ENCODE data around the gene C14orf93. TPM values are rescaled to one million over a fixed set of nuclear protein-coding genes. Genes with fewer than 3 reads are reported as not detected.

Gene C14orf93
- total and polyA plus RNA-seq, 4 donors, result 7.5 to 14.9 (median 9.3) TPM

DNA sequence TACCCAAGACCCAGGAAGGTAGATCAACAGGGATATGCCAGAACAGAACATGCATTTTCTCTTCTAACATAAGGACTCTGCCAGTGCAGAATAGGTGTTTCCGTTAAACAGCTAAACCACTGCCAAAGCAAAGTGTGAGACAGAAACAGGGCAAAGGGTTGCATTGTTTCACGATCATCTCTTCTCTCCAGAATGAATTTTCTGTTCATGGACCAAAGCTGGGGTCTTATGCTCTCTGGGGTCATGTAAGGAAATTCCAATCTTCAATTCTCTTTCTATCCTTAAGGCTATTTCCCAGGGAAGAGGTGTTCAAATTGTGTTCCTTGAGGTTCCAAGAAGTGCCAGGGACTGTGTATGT is 13.8 kb upstream of the C14orf93 start:
- H3K9me3 ChIP-seq (ENCODE audit: control insufficient read depth in 4 of 4, insufficient read depth in 3 of 4, low read length in 3 of 4), result no peaks in the 10 kb centered on the region
- peaks cover 0 to 16% (median 1%) of the 10 kb centered on the region in 5 donors for H3K4me1 ChIP-seq (ENCODE audit: control insufficient read depth in 5 of 5, insufficient read depth in 5 of 5, low read length in 5 of 5)
- no peak overlapping the region for H3K4me3 ChIP-seq
- H3K27me3 ChIP-seq (ENCODE audit: control insufficient read depth in 3 of 3, insufficient read depth in 3 of 3, low read length in 2 of 3), result no peaks in the 10 kb centered on the region
- no peak overlapping the region for H3K9ac ChIP-seq (ENCODE audit: insufficient read depth in 1 of 2, low read length in 2 of 2)
- no peak overlapping the region for H3K27ac ChIP-seq (ENCODE audit: low read depth in 1 of 2, low read length in 1 of 2)
- H3K36me3 ChIP-seq (ENCODE audit: control insufficient read depth in 4 of 4, insufficient read depth in 4 of 4, low read length in 4 of 4), result peaks cover 0 to 13% (median 5%) of the 10 kb centered on the region in 4 donors
- TF ChIP-seq, protein P1, sequence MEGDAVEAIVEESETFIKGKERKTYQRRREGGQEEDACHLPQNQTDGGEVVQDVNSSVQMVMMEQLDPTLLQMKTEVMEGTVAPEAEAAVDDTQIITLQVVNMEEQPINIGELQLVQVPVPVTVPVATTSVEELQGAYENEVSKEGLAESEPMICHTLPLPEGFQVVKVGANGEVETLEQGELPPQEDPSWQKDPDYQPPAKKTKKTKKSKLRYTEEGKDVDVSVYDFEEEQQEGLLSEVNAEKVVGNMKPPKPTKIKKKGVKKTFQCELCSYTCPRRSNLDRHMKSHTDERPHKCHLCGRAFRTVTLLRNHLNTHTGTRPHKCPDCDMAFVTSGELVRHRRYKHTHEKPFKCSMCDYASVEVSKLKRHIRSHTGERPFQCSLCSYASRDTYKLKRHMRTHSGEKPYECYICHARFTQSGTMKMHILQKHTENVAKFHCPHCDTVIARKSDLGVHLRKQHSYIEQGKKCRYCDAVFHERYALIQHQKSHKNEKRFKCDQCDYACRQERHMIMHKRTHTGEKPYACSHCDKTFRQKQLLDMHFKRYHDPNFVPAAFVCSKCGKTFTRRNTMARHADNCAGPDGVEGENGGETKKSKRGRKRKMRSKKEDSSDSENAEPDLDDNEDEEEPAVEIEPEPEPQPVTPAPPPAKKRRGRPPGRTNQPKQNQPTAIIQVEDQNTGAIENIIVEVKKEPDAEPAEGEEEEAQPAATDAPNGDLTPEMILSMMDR (IDR thresholded peaks at IDR 0.05; ENCODE audit: control extremely low read depth, extremely low read depth), result no peak
- ATAC-seq (ENCODE audit: insufficient read depth, low FRiP score) (no peak), DNase-seq (no peak)
- 92 to 96% methylated on average over 2 of the region's 2 CpGs for WGBS, 2 donors

DNA sequence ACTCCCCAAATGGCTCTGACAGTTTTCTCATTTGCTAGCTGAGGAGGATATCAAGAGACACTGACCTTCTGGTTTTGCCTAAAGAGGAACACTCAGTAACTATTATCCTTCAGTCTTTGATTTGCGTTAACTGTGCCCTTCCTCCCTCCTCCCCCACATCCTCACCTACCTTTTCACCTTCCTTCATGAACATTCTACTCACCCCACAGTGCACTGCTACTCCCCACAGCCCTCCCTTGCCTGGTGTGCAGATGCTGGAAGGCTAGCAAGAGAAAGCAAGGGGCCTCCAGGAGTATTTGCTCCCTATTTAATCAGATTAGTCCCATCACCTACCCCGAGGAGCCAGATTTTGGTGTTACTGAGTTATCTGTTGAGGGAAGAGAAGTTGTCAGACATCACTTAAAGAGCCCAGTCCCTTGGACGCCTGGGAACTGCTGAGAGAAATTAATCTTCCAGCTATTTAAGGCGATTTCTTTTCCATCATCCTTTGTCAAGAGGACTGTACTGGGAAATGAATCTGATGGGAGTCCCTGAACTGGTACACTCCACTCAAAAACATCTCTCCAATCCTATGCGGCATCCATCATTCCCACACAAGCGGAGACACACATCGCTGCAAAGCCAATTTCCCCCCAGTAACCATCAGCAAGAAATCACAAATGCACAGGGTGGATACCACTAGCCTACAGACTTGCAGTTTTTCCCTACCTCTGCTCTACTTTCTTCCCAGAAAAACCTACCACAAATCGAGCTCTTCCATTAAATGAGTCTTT is 13.3 kb upstream of the C14orf93 start:
- no peak overlapping the region for H3K27ac ChIP-seq (ENCODE audit: low read depth in 1 of 2, low read length in 1 of 2)
- H3K36me3 ChIP-seq (ENCODE audit: control insufficient read depth in 4 of 4, insufficient read depth in 4 of 4, low read length in 4 of 4), result peaks cover 0 to 13% (median 3%) of the 10 kb centered on the region in 4 donors
- H3K9ac ChIP-seq (ENCODE audit: insufficient read depth in 1 of 2, low read length in 2 of 2), result no peak overlapping the region
- no peaks in the 10 kb centered on the region for H3K27me3 ChIP-seq (ENCODE audit: control insufficient read depth in 3 of 3, insufficient read depth in 3 of 3, low read length in 2 of 3)
- no peak overlapping the region for H3K4me3 ChIP-seq
- TF ChIP-seq, protein P1 (IDR thresholded peaks at IDR 0.05; ENCODE audit: control extremely low read depth, extremely low read depth), result no peak
- no peak for DNase-seq
- H3K4me1 ChIP-seq (ENCODE audit: control insufficient read depth in 5 of 5, insufficient read depth in 5 of 5, low read length in 5 of 5), result peaks cover 0 to 16% (median 0%) of the 10 kb centered on the region in 5 donors
- ATAC-seq (ENCODE audit: insufficient read depth, low FRiP score), result no peak
- 85 to 88% methylated on average over 8 of the region's 8 CpGs for WGBS, 2 donors
- no peaks in the 10 kb centered on the region for H3K9me3 ChIP-seq (ENCODE audit: control insufficient read depth in 4 of 4, insufficient read depth in 3 of 4, low read length in 3 of 4)

DNA sequence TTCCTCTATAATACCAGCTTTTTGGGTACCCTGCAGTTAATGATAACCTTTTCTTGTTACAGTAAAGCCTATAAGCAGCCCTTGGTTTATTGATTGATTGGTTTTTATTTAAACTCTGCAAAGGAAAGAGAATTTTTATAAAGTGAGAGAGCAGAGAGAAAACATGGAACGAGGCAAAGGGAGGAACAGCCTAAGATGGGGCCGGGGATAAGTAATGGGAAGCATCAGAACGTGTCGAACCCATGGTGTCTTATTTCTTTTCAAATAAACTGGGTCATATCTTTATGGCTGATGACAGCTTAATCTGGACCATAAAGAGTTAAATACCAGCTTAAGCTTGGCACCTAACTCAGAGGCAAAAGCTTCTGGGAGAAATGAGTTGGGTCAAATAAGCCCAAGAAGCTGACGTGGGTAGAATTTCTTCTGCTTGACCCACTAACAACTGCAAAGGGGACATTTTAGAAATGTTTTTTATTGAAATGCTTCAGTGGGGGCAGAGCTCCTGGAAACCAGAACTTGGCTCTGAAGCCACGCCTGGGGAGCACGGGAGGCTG is 12.0 kb upstream of the C14orf93 start:
- H3K9me3 ChIP-seq (ENCODE audit: control insufficient read depth in 4 of 4, insufficient read depth in 3 of 4, low read length in 3 of 4), result no peaks in the 10 kb centered on the region
- H3K4me3 ChIP-seq, result no peak overlapping the region
- H3K27me3 ChIP-seq (ENCODE audit: control insufficient read depth in 3 of 3, insufficient read depth in 3 of 3, low read length in 2 of 3), result no peaks in the 10 kb centered on the region
- TF ChIP-seq, protein P1 (IDR thresholded peaks at IDR 0.05; ENCODE audit: control extremely low read depth, extremely low read depth), result no peak
- H3K36me3 ChIP-seq (ENCODE audit: control insufficient read depth in 4 of 4, insufficient read depth in 4 of 4, low read length in 4 of 4), result peaks cover 0 to 13% (median 2%) of the 10 kb centered on the region in 4 donors
- DNase-seq (no peak), ATAC-seq (ENCODE audit: insufficient read depth, low FRiP score) (no peak)
- H3K9ac ChIP-seq (ENCODE audit: insufficient read depth in 1 of 2, low read length in 2 of 2), result no peak overlapping the region
- peaks cover 0 to 16% (median 0%) of the 10 kb centered on the region in 5 donors for H3K4me1 ChIP-seq (ENCODE audit: control insufficient read depth in 5 of 5, insufficient read depth in 5 of 5, low read length in 5 of 5)
- no peak overlapping the region for H3K27ac ChIP-seq (ENCODE audit: low read depth in 1 of 2, low read length in 1 of 2)
- WGBS, 2 donors, result 72 to 79% methylated on average over 7 of the region's 7 CpGs
